ENCODE results near the gene HPS1. TPM values are rescaled to one million over a fixed set of nuclear protein-coding genes. Genes with fewer than 3 reads are reported as not detected.

Gene HPS1
- total RNA-seq, 1 donor from 2014 or later: 104 TPM

GRCh38 chr10:98487649-98488048 lies 40.9 kb upstream of the HPS1 start:
- Mint-ChIP-seq H3K36me3 (ENCODE audit: low read depth) (no peaks in the 10 kb centered on the region), H3K27ac (no peak overlapping the region), H3K4me3 (no peak overlapping the region), H3K4me1 (no peaks in the 10 kb centered on the region), H3K9me3 (no peaks in the 10 kb centered on the region), H3K27me3 (peaks cover 7% of the 10 kb centered on the region)
- ATAC-seq (ENCODE audit: low read depth) (no peak), DNase-seq (no peak)
- intact Hi-C loops (cut with micrococcal nuclease): no loop called here
- CTCF ChIA-PET: no interaction called here
- no peak for TF ChIP-seq CTCF (IDR thresholded peaks at IDR 0.05)
- POLR2A ChIA-PET: no interaction called here

GRCh38 chr10:98486421-98486820 lies 39.7 kb upstream of the HPS1 start:
- H3K9me3 Mint-ChIP-seq: no peaks in the 10 kb centered on the region
- peaks cover 7% of the 10 kb centered on the region for H3K27me3 Mint-ChIP-seq
- TF ChIP-seq CTCF (IDR thresholded peaks at IDR 0.05): no peak
- intact Hi-C loops (cut with micrococcal nuclease): no loop called here
- no peaks in the 10 kb centered on the region for H3K36me3 Mint-ChIP-seq (ENCODE audit: low read depth)
- H3K4me1 Mint-ChIP-seq: peaks cover 2% of the 10 kb centered on the region
- no peak overlapping the region for H3K4me3 Mint-ChIP-seq
- DNase-seq (no peak), ATAC-seq (ENCODE audit: low read depth) (no peak)
- CTCF ChIA-PET: no interaction called here
- no peak overlapping the region for H3K27ac Mint-ChIP-seq
- POLR2A ChIA-PET: no interaction called here

DNA sequence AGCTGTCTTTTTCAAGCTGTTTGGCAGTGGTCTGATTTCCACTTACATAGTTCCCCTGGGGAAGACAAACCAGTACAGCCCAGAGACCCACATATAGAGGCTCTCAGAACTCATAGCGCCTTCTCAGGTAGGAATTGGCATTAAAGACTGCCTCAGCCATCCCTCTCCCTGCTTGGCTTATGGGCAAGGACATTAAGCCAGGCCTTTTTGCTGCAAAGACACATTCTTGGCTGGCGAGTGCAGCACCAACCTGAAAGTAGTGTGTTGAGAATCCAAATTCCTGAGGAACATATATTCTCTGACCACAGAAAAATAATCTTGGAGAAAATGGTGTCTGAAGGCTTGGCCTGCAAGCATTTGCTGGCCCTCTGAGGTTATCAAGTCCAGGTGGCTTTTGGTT lies 39.2 kb upstream of the HPS1 start:
- no peak for ATAC-seq (ENCODE audit: low read depth)
- H3K4me1 Mint-ChIP-seq: peaks cover 2% of the 10 kb centered on the region
- peaks cover 7% of the 10 kb centered on the region for H3K27me3 Mint-ChIP-seq
- TF ChIP-seq CTCF (IDR thresholded peaks at IDR 0.05): no peak
- POLR2A ChIA-PET: no interaction called here
- no peak overlapping the region for H3K27ac Mint-ChIP-seq
- H3K9me3 Mint-ChIP-seq: no peaks in the 10 kb centered on the region
- CTCF ChIA-PET: no interaction called here
- no peak for DNase-seq
- no peak overlapping the region for H3K4me3 Mint-ChIP-seq
- no peaks in the 10 kb centered on the region for H3K36me3 Mint-ChIP-seq (ENCODE audit: low read depth)
- intact Hi-C loops (cut with micrococcal nuclease): no loop called here

DNA sequence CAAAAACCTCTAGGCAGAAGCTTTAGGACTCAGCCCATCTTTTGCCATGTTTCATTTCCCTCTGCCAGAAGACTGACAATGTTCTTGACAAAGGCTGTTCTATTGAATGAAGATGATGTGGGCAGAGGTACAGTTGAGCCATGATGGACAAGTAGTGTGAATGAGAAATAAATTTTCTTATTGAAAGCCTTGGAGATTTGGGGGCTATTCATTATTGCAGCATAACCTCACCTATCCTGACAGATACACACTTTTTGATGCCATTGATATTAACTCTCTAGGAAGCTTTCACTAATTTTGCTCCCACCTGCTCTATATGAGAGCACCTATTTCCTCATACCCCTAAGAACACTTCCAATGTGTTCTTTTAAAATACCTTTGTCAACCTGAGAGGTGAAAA lies 36.9 kb upstream of the HPS1 start:
- H3K4me1 Mint-ChIP-seq: peaks cover 2% of the 10 kb centered on the region
- no peaks in the 10 kb centered on the region for H3K36me3 Mint-ChIP-seq (ENCODE audit: low read depth)
- H3K27ac Mint-ChIP-seq: no peak overlapping the region
- DNase-seq (no peak), ATAC-seq (ENCODE audit: low read depth) (no peak)
- no peak overlapping the region for H3K4me3 Mint-ChIP-seq
- ChIA-PET POLR2A (no interaction called here), CTCF (no interaction called here)
- intact Hi-C loops (cut with micrococcal nuclease): no loop called here
- peaks cover 7% of the 10 kb centered on the region for H3K27me3 Mint-ChIP-seq
- H3K9me3 Mint-ChIP-seq: no peaks in the 10 kb centered on the region
- no peak for TF ChIP-seq CTCF (IDR thresholded peaks at IDR 0.05)

DNA sequence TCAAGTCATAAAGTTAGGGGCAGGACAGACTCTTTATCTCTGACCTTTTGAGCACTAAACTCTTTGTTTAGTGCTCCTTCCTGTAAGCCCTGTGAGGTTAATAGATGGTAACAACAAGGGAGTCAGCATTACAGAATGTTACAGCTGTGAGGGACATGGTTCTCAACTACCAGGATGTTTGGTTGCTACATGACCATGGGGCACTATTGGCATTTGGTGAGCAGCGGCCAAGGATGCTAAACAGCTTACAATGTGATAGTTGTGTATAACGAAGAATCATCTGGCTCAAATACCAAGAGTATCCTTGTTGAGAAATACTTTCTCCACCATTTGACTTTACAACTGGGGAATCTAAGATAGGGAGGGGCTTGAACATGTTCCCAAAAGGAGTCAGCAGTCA lies 35.4 kb upstream of the HPS1 start:
- peaks cover 2% of the 10 kb centered on the region for H3K4me1 Mint-ChIP-seq
- peaks cover 5% of the 10 kb centered on the region for H3K27me3 Mint-ChIP-seq
- no peaks in the 10 kb centered on the region for H3K36me3 Mint-ChIP-seq (ENCODE audit: low read depth)
- ChIA-PET POLR2A (no interaction called here), CTCF (no interaction called here)
- ATAC-seq (ENCODE audit: low read depth): no peak
- TF ChIP-seq CTCF (IDR thresholded peaks at IDR 0.05): no peak
- no peak for DNase-seq
- intact Hi-C loops (cut with micrococcal nuclease): no loop called here
- no peaks in the 10 kb centered on the region for H3K9me3 Mint-ChIP-seq
- H3K4me3 Mint-ChIP-seq: no peak overlapping the region
- H3K27ac Mint-ChIP-seq: no peak overlapping the region
